GM21723 (cell line): ENCODE results near the gene S100A12.

ENCODE experiments used
- ATAC-seq: cut with Tn5 transposase; IDR thresholded peaks from one replicate; pipeline ENCODE4 v1.9.1; 2021; ENCODE audit warnings: mild to moderate bottlenecking, moderate library complexity; ENCODE audit not compliant: unreplicated experiment

S100A12 gene

DNA sequence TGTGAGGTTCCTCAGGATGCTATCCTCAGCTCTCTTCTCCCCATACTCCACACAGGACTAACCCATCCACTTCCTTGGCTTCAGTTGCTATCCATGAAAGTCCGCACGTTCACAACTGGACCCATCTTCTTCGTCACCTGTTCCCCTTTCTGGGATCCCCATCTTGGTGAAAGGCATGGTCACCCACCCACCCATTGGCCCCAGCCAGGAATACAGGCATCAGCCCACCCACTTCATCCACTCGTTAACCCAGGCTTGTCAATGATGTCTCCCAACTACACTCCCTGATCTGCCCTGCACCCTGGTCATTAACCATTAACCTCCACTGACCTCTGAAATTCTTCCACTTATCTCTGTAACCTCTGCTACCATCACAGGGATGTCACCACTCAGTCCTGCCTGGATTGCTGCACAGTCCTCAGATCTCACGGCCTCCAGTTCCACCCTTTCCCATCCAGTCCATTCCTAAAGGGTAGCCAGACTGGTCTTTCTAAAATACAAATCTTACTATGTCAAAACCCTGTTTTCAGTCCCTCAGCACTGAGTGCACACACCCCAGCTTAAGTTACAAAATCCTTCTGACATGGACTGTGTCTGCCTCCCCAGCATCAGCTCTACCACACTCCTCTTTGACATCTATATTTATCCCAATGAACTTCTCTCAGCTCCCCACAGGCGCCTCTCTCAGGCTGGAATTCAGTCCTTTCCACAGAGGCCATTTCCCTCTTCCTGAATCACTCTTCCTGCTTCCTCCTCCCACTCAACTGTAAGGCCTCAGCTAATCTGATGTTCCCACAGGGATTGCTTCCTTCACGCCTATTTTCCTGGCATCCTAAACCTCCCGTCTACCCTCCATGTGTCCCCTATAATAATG lies 37.2 kb downstream of the S100A12 start:
- no peak for ATAC-seq

- ATAC-seq = no peak
Measured at GRCh38 chr1:153336650-153337049, 38.8 kb downstream of the S100A12 start.

DNA sequence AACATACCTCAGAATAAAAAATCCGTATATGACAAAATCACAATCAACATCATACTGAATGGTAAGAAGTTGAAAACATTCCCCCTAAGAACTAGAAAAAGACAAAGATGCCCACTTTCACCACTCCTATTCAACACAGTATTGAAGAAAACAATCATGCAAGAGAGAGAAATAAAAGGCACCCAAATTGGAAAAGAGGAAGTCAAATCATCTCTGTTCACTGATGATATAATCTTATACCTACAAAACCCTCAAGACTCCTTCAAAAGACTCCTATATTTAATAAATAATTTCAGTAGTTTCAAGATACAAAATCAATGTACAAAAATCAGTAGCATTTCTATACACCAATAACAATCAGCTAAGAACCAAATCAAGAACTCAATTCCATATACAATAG lies 41.5 kb downstream of the S100A12 start:
- no peak for ATAC-seq

- ATAC-seq = no peak
Measured at GRCh38 chr1:153324912-153325311, 50.5 kb downstream of the S100A12 start.
